HEK293 (cell line): Measurements from ENCODE around the gene TFB2M.

Experiments
- CTCF ChIA-PET: fragments of 350-600 bp; formaldehyde crosslinking; extraction: SDS; loops from one replicate; lab custom pipeline; 2021; ENCODE audit warnings: antibody characterized with exemption; lab: Yijun Ruan, JAX
- POLR2A ChIA-PET: fragments of 300-600 bp; formaldehyde crosslinking; extraction: SDS; loops from one replicate; lab custom pipeline; 2020; ENCODE audit warnings: antibody characterized with exemption, inconsistent platforms; lab: Yijun Ruan, JAX
- H3K27ac ChIP-seq: fragments of 200-500 bp; sonication (Bioruptor generic); 2 replicates; pipeline ENCODE4 v1.5.1; 2014; ENCODE audit warnings: low read depth, low read length, control low read depth, inconsistent platforms; ENCODE audit errors: extremely low read depth
- H3K36me3 ChIP-seq, 2 experiments: fragments of 200-500 bp in 1 of 2; sonication (Bioruptor generic) in 1 of 2; 1 replicate in 1 of 2; 2 replicates in 1 of 2; pipeline ENCODE4 v1.5.1; 2014 to 2017; ENCODE audit warnings: inconsistent platforms in 2 of 2, low read length in 2 of 2; ENCODE audit not compliant: control insufficient read depth in 2 of 2, insufficient read depth in 1 of 2
- H3K4me1 ChIP-seq: fragments of 200-500 bp; sonication (Bioruptor generic); 2 replicates; pipeline ENCODE4 v1.5.1; 2014; ENCODE audit warnings: mild to moderate bottlenecking, low read length, inconsistent platforms; ENCODE audit not compliant: control insufficient read depth, insufficient read depth
- H3K4me3 ChIP-seq: 2 replicates; pipeline ENCODE4 v1.5.1; 2011; ENCODE audit warnings: low read depth, mild to moderate bottlenecking, control low read depth, low read length, moderate library complexity
- H3K9me3 ChIP-seq: fragments of 200-500 bp; sonication (Bioruptor generic); 2 replicates; pipeline ENCODE4 v1.5.1; 2014; ENCODE audit warnings: low read depth, low read length, inconsistent platforms; ENCODE audit not compliant: control insufficient read depth, insufficient read depth
- FEZF1 ChIP-seq: fragments of 450-650 bp; formaldehyde crosslinking; IDR thresholded peaks from 2 replicates; pipeline ENCODE4 v1.5.1; 2016; ENCODE audit warnings: missing biosample characterization, missing genetic modification characterization
- GLI4 ChIP-seq: fragments of 450-650 bp; formaldehyde crosslinking; IDR thresholded peaks from 2 replicates; pipeline ENCODE4 v1.5.1; 2016; ENCODE audit warnings: missing biosample characterization, missing genetic modification characterization
- HOXA7 ChIP-seq: sonication (generic); formaldehyde crosslinking; IDR thresholded peaks from 2 replicates; pipeline ENCODE4 v1.8.1; 2022; ENCODE audit warnings: missing genetic modification reagents, borderline replicate concordance
- HOXC10 ChIP-seq: sonication (generic); formaldehyde crosslinking; IDR thresholded peaks from 2 replicates; pipeline ENCODE4 v1.8.1; 2023; ENCODE audit warnings: mild to moderate bottlenecking, missing genetic modification reagents
- OSR2 ChIP-seq: fragments of 450-650 bp; formaldehyde crosslinking; IDR thresholded peaks from 2 replicates; pipeline ENCODE4 v1.5.1; 2016; ENCODE audit warnings: missing biosample characterization, missing genetic modification characterization
- REPIN1 ChIP-seq: fragments of 450-650 bp; formaldehyde crosslinking; IDR thresholded peaks from 2 replicates; pipeline ENCODE4 v1.5.1; 2017; ENCODE audit warnings: missing biosample characterization, missing genetic modification characterization, low read depth
- ZBTB7A ChIP-seq: fragments of 450-650 bp; formaldehyde crosslinking; IDR thresholded peaks from 2 replicates; pipeline ENCODE4 v1.5.1; 2016; ENCODE audit warnings: low read depth, missing biosample characterization, missing genetic modification characterization
- ZNF10 ChIP-seq: fragments of 450-650 bp; formaldehyde crosslinking; IDR thresholded peaks from 2 replicates; pipeline ENCODE4 v1.5.1; 2017; ENCODE audit warnings: missing biosample characterization, missing genetic modification characterization
- ZNF174 ChIP-seq: fragments of 450-650 bp; formaldehyde crosslinking; IDR thresholded peaks from 2 replicates; pipeline ENCODE4 v1.5.0; 2017; ENCODE audit warnings: missing biosample characterization, mild to moderate bottlenecking, missing genetic modification characterization
- ZNF335 ChIP-seq: fragments of 450-650 bp; formaldehyde crosslinking; conservative IDR thresholded peaks from 2 replicates; pipeline ENCODE4 v1.5.1; 2016; ENCODE audit warnings: missing biosample characterization, missing genetic modification characterization
- ZNF341 ChIP-seq: fragments of 450-650 bp; formaldehyde crosslinking; IDR thresholded peaks from 2 replicates; pipeline ENCODE4; 2016; ENCODE audit warnings: low read depth, missing biosample characterization, missing genetic modification characterization
- ZNF350 ChIP-seq: fragments of 450-650 bp; formaldehyde crosslinking; IDR thresholded peaks from 2 replicates; pipeline ENCODE4 v1.5.0; 2017; ENCODE audit warnings: missing biosample characterization, mild to moderate bottlenecking, missing genetic modification characterization
- ZNF391 ChIP-seq: fragments of 450-650 bp; formaldehyde crosslinking; IDR thresholded peaks from 2 replicates; pipeline ENCODE4 v1.5.1; 2016; ENCODE audit warnings: low read depth, missing biosample characterization, missing genetic modification characterization, borderline replicate concordance
- ZNF394 ChIP-seq: fragments of 450-650 bp; formaldehyde crosslinking; IDR thresholded peaks from 2 replicates; pipeline ENCODE4 v1.5.1; 2016; ENCODE audit warnings: missing biosample characterization, missing genetic modification characterization, mild to moderate bottlenecking, moderate library complexity, borderline replicate concordance
- ZNF558 ChIP-seq: fragments of 450-650 bp; formaldehyde crosslinking; IDR thresholded peaks from 2 replicates; pipeline ENCODE4 v1.5.1; 2016; ENCODE audit warnings: missing biosample characterization, missing genetic modification characterization
- ZNF560 ChIP-seq: fragments of 450-650 bp; formaldehyde crosslinking; IDR thresholded peaks from 2 replicates; pipeline ENCODE4 v1.5.1; 2017; ENCODE audit warnings: missing biosample characterization, missing genetic modification characterization, borderline replicate concordance
- ZNF561 ChIP-seq: fragments of 450-650 bp; IDR thresholded peaks from 2 replicates; pipeline ENCODE4 v1.5.1; 2018; ENCODE audit warnings: missing biosample characterization, missing genetic modification characterization, borderline replicate concordance
- ZNF792 ChIP-seq: fragments of 450-650 bp; formaldehyde crosslinking; IDR thresholded peaks from 2 replicates; pipeline ENCODE4 v1.5.1; 2016; ENCODE audit warnings: missing biosample characterization, missing genetic modification characterization
- ZSCAN23 ChIP-seq: fragments of 450-650 bp; formaldehyde crosslinking; IDR thresholded peaks from 2 replicates; pipeline ENCODE4 v1.5.1; 2016; ENCODE audit warnings: missing biosample characterization, missing genetic modification characterization
- TF ChIP-seq, protein P1 (sequence below): fragments of 450-650 bp; formaldehyde crosslinking; IDR thresholded peaks from 2 replicates; pipeline ENCODE4 v1.5.1; 2016; ENCODE audit warnings: missing biosample characterization, missing genetic modification characterization
- TF ChIP-seq, protein P2 (sequence below): fragments of 450-650 bp; formaldehyde crosslinking; IDR thresholded peaks from 2 replicates; pipeline ENCODE4 v1.5.1; 2016; ENCODE audit warnings: missing biosample characterization, missing genetic modification characterization
- TF ChIP-seq, protein P3 (sequence below): fragments of 450-650 bp; formaldehyde crosslinking; IDR thresholded peaks from 2 replicates; pipeline ENCODE4 v1.5.1; 2016; ENCODE audit warnings: missing biosample characterization, missing genetic modification characterization, low read depth

Gene TFB2M

DNA sequence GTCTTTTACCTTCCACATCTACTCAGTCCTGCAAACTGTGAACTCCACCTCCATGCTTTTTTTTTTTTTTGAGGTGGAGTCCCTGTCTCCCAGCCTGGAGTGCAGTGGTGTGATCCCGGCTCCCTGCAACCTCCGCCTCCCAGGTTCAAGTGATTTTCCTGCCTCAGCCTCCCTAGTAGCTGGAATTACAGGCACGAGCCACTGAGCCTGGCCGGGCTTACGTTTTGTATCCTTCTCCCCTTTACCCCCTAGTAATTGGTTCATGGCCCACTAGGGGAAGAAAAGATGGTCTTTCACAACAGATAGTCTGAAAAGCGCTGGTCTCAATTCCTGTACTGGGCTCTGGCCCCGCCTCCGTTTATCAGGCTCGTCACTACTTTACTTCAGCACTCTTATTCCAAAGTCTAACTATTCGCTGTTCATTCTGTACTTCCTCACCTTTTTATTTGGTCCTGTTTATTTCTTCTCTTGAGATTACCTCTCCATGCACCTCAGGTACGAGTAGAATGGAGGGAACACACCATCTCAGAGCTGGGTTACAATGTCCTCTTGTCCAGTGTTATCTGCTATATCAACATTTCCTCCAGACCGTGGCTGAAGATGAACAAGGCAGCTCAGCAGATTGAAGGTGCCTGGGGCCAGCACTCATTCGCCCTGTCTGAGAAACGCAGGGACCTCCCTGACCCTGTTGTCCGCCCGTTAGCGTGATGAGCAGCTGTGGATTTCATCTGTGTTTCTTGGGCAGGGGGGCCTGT is 16.4 kb upstream of the TFB2M start:
- no peak overlapping the region for H3K4me3 ChIP-seq
- no peaks in the 10 kb centered on the region for H3K36me3 ChIP-seq
- H3K9me3 ChIP-seq: no peaks in the 10 kb centered on the region
- no peaks in the 10 kb centered on the region for H3K4me1 ChIP-seq
- POLR2A ChIA-PET: no interaction called here
- no peak overlapping the region for H3K27ac ChIP-seq
- TF ChIP-seq ZNF335 (tag by site-specific recombination) (no peak), ZNF10 (tag by site-specific recombination) (no peak), ZNF792 (tag by site-specific recombination) (no peak), ZNF558 (tag by site-specific recombination) (no peak), ZNF391 (tag by site-specific recombination) (no peak), HOXC10 (CRISPR knock-in tag) (no peak), ZBTB7A (tag by site-specific recombination) (no peak), REPIN1 (no peak), HOXA7 (CRISPR knock-in tag) (no peak), ZNF341 (no peak), FEZF1 (tag by site-specific recombination) (no peak), ZNF350 (tag by site-specific recombination) (no peak), ZNF394 (tag by site-specific recombination) (no peak), GLI4 (tag by site-specific recombination) (no peak), OSR2 (no peak)
- TF ChIP-seq, protein P1, sequence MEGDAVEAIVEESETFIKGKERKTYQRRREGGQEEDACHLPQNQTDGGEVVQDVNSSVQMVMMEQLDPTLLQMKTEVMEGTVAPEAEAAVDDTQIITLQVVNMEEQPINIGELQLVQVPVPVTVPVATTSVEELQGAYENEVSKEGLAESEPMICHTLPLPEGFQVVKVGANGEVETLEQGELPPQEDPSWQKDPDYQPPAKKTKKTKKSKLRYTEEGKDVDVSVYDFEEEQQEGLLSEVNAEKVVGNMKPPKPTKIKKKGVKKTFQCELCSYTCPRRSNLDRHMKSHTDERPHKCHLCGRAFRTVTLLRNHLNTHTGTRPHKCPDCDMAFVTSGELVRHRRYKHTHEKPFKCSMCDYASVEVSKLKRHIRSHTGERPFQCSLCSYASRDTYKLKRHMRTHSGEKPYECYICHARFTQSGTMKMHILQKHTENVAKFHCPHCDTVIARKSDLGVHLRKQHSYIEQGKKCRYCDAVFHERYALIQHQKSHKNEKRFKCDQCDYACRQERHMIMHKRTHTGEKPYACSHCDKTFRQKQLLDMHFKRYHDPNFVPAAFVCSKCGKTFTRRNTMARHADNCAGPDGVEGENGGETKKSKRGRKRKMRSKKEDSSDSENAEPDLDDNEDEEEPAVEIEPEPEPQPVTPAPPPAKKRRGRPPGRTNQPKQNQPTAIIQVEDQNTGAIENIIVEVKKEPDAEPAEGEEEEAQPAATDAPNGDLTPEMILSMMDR (tag by site-specific recombination): no peak
- TF ChIP-seq, protein P2, sequence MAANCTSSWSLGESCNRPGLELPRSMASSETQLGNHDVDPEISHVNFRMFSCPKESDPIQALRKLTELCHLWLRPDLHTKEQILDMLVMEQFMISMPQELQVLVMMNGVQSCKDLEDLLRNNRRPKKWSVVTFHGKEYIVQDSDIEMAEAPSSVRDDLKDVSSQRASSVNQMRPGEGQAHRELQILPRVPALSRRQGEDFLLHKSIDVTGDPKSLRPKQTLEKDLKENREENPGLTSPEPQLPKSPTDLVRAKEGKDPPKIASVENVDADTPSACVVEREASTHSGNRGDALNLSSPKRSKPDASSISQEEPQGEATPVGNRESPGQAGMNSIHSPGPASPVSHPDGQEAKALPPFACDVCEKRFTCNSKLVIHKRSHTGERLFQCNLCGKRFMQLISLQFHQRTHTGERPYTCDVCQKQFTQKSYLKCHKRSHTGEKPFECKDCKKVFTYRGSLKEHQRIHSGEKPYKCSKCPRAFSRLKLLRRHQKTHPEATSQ (tag by site-specific recombination): no peak
- TF ChIP-seq, protein P3, sequence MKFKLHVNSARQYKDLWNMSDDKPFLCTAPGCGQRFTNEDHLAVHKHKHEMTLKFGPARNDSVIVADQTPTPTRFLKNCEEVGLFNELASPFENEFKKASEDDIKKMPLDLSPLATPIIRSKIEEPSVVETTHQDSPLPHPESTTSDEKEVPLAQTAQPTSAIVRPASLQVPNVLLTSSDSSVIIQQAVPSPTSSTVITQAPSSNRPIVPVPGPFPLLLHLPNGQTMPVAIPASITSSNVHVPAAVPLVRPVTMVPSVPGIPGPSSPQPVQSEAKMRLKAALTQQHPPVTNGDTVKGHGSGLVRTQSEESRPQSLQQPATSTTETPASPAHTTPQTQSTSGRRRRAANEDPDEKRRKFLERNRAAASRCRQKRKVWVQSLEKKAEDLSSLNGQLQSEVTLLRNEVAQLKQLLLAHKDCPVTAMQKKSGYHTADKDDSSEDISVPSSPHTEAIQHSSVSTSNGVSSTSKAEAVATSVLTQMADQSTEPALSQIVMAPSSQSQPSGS (tag by site-specific recombination): no peak
- CTCF ChIA-PET: no interaction called here

DNA sequence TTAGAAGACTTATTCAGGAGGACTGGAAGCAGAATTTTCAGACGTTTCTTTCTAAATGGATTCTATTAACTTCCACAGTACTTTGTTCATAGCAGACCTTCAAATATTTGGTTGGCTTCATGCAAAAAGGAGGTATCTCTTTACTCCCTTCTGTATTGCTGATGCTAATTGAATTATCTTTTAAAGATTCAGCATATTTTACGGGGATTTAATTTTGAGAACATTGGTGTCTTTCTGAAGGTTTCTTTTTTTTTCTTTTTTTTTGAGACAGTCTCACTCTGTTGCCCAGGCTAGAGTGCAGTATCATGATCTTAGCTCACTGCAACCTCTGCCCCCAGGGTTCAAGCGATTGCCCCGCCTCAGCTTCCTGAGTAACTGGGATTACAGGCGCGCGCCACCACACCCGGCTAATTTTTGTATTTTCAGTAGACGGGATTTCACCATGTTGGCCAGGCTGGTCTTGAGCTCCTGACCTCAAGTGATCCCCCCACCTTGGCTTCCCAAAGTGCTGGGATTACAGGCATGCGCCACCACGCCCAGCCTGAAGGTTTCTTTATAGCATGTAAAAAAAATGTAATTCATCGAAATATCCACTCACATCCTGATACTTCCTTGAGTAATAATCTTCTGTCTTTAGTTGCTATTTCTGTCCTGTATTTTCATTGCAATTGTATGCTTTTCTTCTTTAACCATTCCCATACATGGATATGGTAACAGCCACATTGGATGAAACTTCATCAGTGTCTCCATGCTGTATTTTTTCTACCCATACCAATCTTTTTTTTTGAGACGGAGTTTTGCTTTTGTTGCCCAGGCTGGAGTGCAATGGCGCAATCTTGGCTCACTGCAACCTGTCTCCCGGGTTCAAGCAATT is 14.7 kb upstream of the TFB2M start:
- Histone ChIP-seq H3K27ac (no peak overlapping the region), H3K4me3 (no peak overlapping the region), H3K36me3 (no peaks in the 10 kb centered on the region), H3K4me1 (no peaks in the 10 kb centered on the region), H3K9me3 (no peaks in the 10 kb centered on the region)
- CTCF ChIA-PET: no interaction called here
- POLR2A ChIA-PET: no interaction called here
- TF ChIP-seq ZNF561 (tag by site-specific recombination) (no peak), ZNF174 (tag by site-specific recombination) (no peak), ZSCAN23 (no peak), ZNF560 (tag by site-specific recombination) (no peak)
